22Rv1 (cell line): ENCODE measurements around the gene ADNP.

Source experiments
- CTCF ChIP-seq: fragments of 450-650 bp; IDR thresholded peaks from 2 replicates; pipeline ENCODE4 v1.5.1; 2017; ENCODE audit warnings: mild to moderate bottlenecking
- ZFX ChIP-seq: fragments of 450-650 bp; IDR thresholded peaks from 2 replicates; pipeline ENCODE4 v1.6.1; 2017; ENCODE audit warnings: antibody characterized with exemption, borderline replicate concordance

DNA sequence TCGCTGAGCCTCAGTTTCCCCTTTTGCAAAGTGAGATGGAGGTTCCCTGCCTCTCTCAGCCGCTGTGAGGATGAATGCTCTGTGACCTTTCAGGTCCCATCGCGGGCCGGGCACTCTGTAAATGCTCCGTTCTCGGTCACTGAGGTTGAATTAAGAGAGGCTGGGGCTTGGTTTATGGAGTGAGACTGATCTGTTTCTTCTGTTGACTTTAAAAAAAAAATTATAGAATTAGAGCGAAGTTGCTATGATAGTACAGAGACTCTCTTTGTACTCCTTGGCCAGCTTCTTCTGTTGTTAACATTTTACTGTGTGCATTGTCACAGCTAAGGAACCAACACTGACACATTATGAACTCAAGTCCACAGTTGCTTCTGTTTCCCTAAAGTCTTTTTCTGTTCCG is 64.4 kb downstream of the ADNP start:
- no peak for TF ChIP-seq CTCF
- TF ChIP-seq ZFX, result no peak
